Thyroid gland (tissue), 4 donors: ENCODE measurements around the gene CHMP4B.

ENCODE experiments used
- POLR2A ChIP-seq, 2 donors: fragments of 450-650 bp; IDR thresholded peaks; one replicate each; pipeline ENCODE4 v1.6.1; 2017; ENCODE audit warnings: antibody characterized with exemption in 2 of 2, mild to moderate bottlenecking in 2 of 2, moderate library complexity in 1 of 2
- TF ChIP-seq, protein P1 (sequence below), 6 experiments: fragments of 200-600 bp in 3 of 6; fragments of 450-650 bp in 3 of 6; sonication (generic) in 3 of 6; IDR thresholded peaks; one replicate each; pipeline ENCODE4 v1.5.1; 2016 to 2019; ENCODE audit warnings: antibody characterized with exemption in 6 of 6, mild to moderate bottlenecking in 2 of 6, inconsistent platforms in 1 of 6, moderate library complexity in 1 of 6

DNA sequence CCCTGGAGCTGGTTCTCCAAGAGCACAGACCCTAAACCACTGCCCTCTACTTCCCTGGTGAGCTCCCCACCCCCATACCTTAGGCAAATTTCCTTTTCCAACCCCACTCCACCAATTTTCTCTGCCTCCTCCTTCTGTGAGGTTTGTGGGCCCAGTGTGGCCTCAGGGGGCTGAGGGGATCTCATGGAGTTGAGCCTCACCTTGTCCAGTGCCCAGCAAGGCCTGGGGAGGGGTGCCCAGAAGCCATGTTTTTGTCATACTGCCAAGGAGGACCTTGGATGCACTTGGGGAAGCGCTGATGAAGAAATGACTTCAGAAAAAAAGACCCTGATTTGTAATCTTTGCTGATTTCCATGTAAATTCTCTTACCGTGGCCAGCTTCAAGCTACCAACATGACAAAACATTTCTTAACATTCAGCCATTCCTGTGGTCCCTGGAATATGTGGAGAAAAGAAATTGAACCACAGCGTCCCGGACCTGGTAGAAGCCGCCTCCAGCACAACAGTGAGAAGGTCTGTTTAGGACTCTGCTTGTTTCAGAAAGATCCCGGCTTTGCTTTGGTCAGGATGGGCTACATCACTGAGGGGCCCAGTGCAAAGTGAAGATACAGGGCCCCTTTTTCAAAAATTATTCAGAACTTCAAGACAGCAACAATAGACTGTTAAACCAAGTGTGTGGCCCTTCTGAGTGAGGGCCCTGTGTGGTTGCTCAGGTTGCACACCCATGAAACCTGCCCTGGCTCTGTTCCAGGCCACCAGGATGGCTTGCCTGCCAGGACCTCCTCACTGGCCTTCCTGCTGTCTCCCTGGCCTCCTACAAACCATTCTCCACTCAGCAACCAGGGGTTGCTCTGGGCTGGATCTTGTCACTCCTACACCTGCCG is 52.5 kb downstream of the CHMP4B start:
- no peak for TF ChIP-seq POLR2A (IDR thresholded peaks at IDR 0.05)
- TF ChIP-seq, protein P1, sequence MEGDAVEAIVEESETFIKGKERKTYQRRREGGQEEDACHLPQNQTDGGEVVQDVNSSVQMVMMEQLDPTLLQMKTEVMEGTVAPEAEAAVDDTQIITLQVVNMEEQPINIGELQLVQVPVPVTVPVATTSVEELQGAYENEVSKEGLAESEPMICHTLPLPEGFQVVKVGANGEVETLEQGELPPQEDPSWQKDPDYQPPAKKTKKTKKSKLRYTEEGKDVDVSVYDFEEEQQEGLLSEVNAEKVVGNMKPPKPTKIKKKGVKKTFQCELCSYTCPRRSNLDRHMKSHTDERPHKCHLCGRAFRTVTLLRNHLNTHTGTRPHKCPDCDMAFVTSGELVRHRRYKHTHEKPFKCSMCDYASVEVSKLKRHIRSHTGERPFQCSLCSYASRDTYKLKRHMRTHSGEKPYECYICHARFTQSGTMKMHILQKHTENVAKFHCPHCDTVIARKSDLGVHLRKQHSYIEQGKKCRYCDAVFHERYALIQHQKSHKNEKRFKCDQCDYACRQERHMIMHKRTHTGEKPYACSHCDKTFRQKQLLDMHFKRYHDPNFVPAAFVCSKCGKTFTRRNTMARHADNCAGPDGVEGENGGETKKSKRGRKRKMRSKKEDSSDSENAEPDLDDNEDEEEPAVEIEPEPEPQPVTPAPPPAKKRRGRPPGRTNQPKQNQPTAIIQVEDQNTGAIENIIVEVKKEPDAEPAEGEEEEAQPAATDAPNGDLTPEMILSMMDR (IDR thresholded peaks at IDR 0.05): no peak
